ENCODE results near the gene USP15. TPM values are rescaled to one million over a fixed set of nuclear protein-coding genes. Genes with fewer than 3 reads are reported as not detected.

USP15 gene
- total and polyA plus RNA-seq, 8 donors = 42.2 to 107 (median 48.4) TPM

GRCh38 chr12:62260733-62261683 is 804 bp downstream of the USP15 start:
- peaks cover 18 to 75% of the 10 kb centered on the region in 2 donors for H3K4me1 ChIP-seq
- peak overlapping the region; percentile 78 to 94 for H3K4me3 ChIP-seq
- peak overlapping the region; percentile 95 to 97 for H3K27ac ChIP-seq
- intact Hi-C loops (cut with DNase I) = no loop called here
- ATAC-seq (peak; percentile 52), DNase-seq (peak in 3 of 4 donors; percentile 19 to 49 (median 33))
- no peaks in the 10 kb centered on the region for H3K27me3 ChIP-seq
- no peak for TF ChIP-seq CTCF (IDR thresholded peaks at IDR 0.05)
- H3K9me3 ChIP-seq = no peaks in the 10 kb centered on the region
- H3K36me3 ChIP-seq = no peaks in the 10 kb centered on the region

- no peaks in the 10 kb centered on the region for H3K9me3 ChIP-seq
- H3K4me1 ChIP-seq = peaks cover 18 to 77% of the 10 kb centered on the region in 2 donors
- DNase-seq (peak in 1 of 4 donors; percentile 24), ATAC-seq (no peak)
- intact Hi-C loops (cut with DNase I) = no loop called here
- TF ChIP-seq CTCF (IDR thresholded peaks at IDR 0.05) = no peak
- H3K4me3 ChIP-seq = peak overlapping the region in 1 of 2 donors; percentile 94
- H3K27me3 ChIP-seq = no peaks in the 10 kb centered on the region
- peak overlapping the region in 1 of 2 donors; percentile 97 for H3K27ac ChIP-seq
- H3K36me3 ChIP-seq = no peaks in the 10 kb centered on the region
Observed at GRCh38 chr12:62261876-62262517, 1.8 kb downstream of the USP15 start.

GRCh38 chr12:62263232-62263631 is 3.0 kb downstream of the USP15 start:
- no peak for ATAC-seq
- Histone ChIP-seq H3K9me3 (no peaks in the 10 kb centered on the region), H3K27ac (no peak overlapping the region), H3K4me3 (no peak overlapping the region), H3K4me1 (peaks cover 18 to 80% of the 10 kb centered on the region in 2 donors), H3K27me3 (no peaks in the 10 kb centered on the region), H3K36me3 (no peaks in the 10 kb centered on the region)
- DNase-seq = no peak
- intact Hi-C loops (cut with DNase I) = no loop called here
- no peak for TF ChIP-seq CTCF (IDR thresholded peaks at IDR 0.05)

GRCh38 chr12:62263966-62264365 is 3.8 kb downstream of the USP15 start:
- peak in 1 of 4 donors; percentile 39 for DNase-seq
- no peaks in the 10 kb centered on the region for H3K9me3 ChIP-seq
- no peaks in the 10 kb centered on the region for H3K36me3 ChIP-seq
- H3K4me1 ChIP-seq = peaks cover 15 to 80% of the 10 kb centered on the region in 2 donors
- no peak overlapping the region for H3K27ac ChIP-seq
- ATAC-seq = no peak
- no peak for TF ChIP-seq CTCF (IDR thresholded peaks at IDR 0.05)
- H3K4me3 ChIP-seq = no peak overlapping the region
- intact Hi-C loops (cut with DNase I) = no loop called here
- H3K27me3 ChIP-seq = no peaks in the 10 kb centered on the region

- Histone ChIP-seq H3K4me3 (no peak overlapping the region), H3K36me3 (no peaks in the 10 kb centered on the region), H3K27me3 (no peaks in the 10 kb centered on the region), H3K27ac (peak overlapping the region; percentile 9 to 43), H3K4me1 (peaks cover 11 to 84% of the 10 kb centered on the region in 2 donors), H3K9me3 (no peaks in the 10 kb centered on the region)
- ATAC-seq = no peak
- no peak for TF ChIP-seq CTCF (IDR thresholded peaks at IDR 0.05)
- DNase-seq = no peak
- intact Hi-C loops (cut with DNase I) = no loop called here
Observed at GRCh38 chr12:62264706-62265105, 4.5 kb downstream of the USP15 start.
